NB4 (cell line): Measurements from ENCODE around the gene CDHR3.
"Not testable (repeated sequence)": the region's sequence is repeated elsewhere in the genome, so short reads cannot be mapped to it uniquely, and the experiment has no call there.

ENCODE experiments used
- DNase-seq: peaks from one replicate; pipeline ENCODE4 v3.0.0; 2010; ENCODE audit warnings: low read depth
- H3K4me3 ChIP-seq: one replicate; pipeline ENCODE4 v1.5.1; 2011; ENCODE audit warnings: mild to moderate bottlenecking, low read depth, low read length, moderate library complexity
- CTCF ChIP-seq: IDR thresholded peaks from one replicate; pipeline ENCODE4 v1.5.1; 2012; ENCODE audit warnings: low read depth, low read length
- MAX ChIP-seq: IDR thresholded peaks from 2 replicates; pipeline ENCODE4 v1.6.1; 2011; ENCODE audit warnings: low read depth, low read length
- MYC ChIP-seq: IDR thresholded peaks from 2 replicates; pipeline ENCODE4 v1.6.1; 2011; ENCODE audit warnings: low read depth, low read length
- POLR2A ChIP-seq: IDR thresholded peaks from 2 replicates; pipeline ENCODE4 v1.6.1; 2011; ENCODE audit warnings: mild to moderate bottlenecking; ENCODE audit not compliant: insufficient read length; ENCODE audit errors: extremely low read depth

Gene CDHR3

GRCh38 chr7:105954711-105955110 is 8.4 kb upstream of the CDHR3 start:
- TF ChIP-seq MAX (no peak), POLR2A (no peak), CTCF (no peak), MYC (no peak)
- no peak overlapping the region for H3K4me3 ChIP-seq
- DNase-seq = no peak

GRCh38 chr7:105955651-105956466 is 7.2 kb upstream of the CDHR3 start:
- not testable (repeated sequence) for H3K4me3 ChIP-seq, DNase-seq

GRCh38 chr7:105958012-105958411 is 5.1 kb upstream of the CDHR3 start:
- H3K4me3 ChIP-seq = no peak overlapping the region
- no peak for DNase-seq
- TF ChIP-seq MAX (no peak), MYC (no peak), CTCF (no peak), POLR2A (no peak)

- TF ChIP-seq POLR2A (no peak), MYC (no peak), MAX (no peak), CTCF (no peak)
- no peak overlapping the region for H3K4me3 ChIP-seq
- DNase-seq = no peak
Measured at GRCh38 chr7:105962353-105962752, 711 bp upstream of the CDHR3 start.

GRCh38 chr7:105971845-105972244 is 8.8 kb downstream of the CDHR3 start:
- no peak for DNase-seq
- H3K4me3 ChIP-seq = no peak overlapping the region
- TF ChIP-seq CTCF (no peak), MYC (no peak), MAX (no peak), POLR2A (no peak)

GRCh38 chr7:105972276-105972675 is 9.2 kb downstream of the CDHR3 start:
- H3K4me3 ChIP-seq = no peak overlapping the region
- DNase-seq = no peak
- TF ChIP-seq MYC (no peak), POLR2A (no peak), MAX (no peak)

- no peak overlapping the region for H3K4me3 ChIP-seq
- TF ChIP-seq MAX (no peak), MYC (no peak), POLR2A (no peak), CTCF (no peak)
- DNase-seq = no peak
Measured at GRCh38 chr7:105974471-105974870, 11.4 kb downstream of the CDHR3 start.
